NCI-H82 (cell line): ENCODE measurements around the gene MLXIP.

Experiments
- DNase-seq: peaks from one replicate; lab custom pipeline; 2025; lab: John Stamatoyannopoulos, UW

Gene MLXIP

GRCh38 chr12:122126713-122127597, 48.4 kb downstream of the MLXIP start:
- DNase-seq: no peak

DNA sequence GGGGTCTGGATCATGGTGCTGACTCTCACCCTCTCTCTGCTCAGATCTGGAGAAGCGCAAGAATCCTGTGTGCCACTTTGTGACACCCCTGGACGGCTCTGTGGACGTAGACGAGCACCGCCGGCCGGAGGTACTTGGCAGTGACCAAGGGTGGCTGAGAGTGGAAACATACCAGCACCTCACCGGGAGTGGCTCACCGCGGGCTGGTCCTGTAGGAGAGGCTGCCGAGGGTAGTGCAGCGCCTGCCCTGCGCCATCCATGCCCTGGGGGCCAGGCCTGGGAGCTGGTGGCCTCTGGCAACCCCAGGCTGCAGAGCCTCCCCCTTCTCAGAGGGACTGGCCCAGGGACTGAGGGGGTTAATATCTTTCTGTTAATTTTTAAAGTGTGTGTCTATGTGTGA, 49.3 kb downstream of the MLXIP start:
- no peak for DNase-seq

DNA sequence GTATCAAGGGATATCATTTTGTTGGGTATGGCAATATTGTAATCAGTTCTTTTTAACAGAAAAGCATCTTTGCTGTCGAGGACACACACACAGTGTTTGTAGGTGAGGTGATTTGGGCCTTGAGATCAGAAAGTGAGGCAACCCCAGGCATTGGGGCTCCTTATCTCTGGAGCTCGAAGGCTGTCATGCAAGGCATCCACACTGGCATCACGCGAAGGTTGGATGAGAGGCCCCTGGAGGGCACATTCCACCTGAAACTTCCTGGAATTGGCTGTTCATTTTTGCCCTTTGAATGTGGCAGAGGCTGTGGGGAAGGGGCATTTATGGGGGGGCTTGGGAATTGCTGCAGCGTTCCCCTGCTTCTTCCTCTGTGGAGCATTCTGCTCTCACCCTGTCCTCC, 49.9 kb downstream of the MLXIP start:
- DNase-seq: no peak

DNA sequence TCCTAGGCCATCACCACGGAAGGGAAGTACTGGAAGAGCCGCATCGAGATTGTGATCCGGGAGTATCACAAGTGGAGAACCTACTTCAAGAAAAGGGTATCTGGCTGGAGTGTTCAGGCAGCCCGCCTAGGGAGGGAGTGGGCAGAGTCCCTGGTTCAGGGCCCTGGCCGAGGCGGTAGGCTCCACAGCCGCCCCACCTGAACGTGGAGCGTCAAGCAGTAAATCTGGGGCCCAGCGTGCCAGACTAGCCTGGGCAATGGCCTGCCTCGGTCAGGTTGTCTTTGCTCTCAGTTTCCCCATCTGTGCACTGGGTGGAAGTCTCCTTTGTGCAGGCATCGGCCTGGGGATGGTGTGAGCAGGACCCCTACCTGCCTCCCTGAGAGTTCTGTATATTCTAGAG, 50.6 kb downstream of the MLXIP start:
- no peak for DNase-seq

GRCh38 chr12:122130150-122130549, 51.6 kb downstream of the MLXIP start:
- no peak for DNase-seq

GRCh38 chr12:122133192-122133950, 54.8 kb downstream of the MLXIP start:
- no peak for DNase-seq

- DNase-seq: no peak
Observed at GRCh38 chr12:122135437-122136031, 57.0 kb downstream of the MLXIP start.

DNA sequence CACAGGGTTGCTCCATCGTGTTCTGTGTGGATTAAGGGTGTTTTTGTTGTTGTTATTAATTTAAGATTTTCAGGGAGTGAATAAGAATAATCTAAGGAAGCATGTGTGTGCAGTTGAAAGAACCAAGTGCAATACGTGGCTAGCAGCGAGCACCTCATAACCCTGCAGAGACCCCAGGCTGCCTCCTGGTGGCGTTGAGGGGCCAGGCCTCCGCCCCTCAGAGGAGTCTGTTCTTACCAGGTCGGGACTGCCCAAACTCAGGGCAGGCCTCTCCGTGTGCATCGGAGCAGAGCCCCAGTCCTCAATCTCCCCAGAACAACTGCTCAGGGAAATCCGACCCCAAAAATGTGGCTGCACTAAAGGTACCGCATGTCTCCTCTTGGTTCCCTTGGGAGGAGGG, 58.7 kb downstream of the MLXIP start:
- DNase-seq: peak; percentile 34

DNA sequence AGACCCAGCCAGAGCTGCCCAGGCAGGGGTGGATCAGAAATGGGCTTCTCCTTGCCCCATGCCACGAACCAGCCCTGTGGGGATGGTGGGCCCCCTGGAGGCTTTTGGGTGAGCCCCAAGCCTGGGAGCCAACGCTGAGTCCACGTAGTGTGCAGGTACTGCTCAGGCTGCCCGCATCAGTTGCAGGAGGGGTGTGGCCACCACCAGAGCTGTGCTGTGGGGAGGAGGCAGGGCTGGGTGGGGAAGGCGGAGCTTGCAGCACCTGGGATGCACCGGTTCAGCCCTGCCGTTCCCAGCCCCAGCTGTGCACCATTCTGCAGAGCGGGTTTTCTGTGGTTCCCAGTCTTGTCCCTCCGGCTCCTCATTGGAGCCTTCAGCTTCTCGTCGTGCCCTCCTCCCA, 59.1 kb downstream of the MLXIP start:
- peak; percentile 19 for DNase-seq

DNA sequence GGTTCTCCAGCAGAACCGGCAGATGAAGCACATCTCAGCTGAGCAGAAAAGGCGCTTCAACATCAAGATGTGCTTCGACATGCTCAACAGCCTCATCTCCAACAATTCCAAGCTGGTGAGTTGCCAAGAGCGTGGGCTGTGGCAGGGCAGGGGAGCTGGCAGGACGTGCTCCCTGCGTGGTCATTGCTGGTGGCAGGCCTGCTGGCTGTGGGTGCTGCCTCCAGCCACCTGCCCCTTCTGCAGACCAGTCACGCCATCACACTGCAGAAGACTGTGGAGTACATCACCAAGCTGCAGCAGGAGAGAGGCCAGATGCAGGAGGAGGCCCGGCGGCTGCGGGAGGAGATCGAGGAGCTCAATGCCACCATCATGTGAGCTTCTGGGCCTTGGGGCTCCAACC, 59.6 kb downstream of the MLXIP start:
- no peak for DNase-seq

GRCh38 chr12:122138616-122139015, 60.1 kb downstream of the MLXIP start:
- no peak for DNase-seq

DNA sequence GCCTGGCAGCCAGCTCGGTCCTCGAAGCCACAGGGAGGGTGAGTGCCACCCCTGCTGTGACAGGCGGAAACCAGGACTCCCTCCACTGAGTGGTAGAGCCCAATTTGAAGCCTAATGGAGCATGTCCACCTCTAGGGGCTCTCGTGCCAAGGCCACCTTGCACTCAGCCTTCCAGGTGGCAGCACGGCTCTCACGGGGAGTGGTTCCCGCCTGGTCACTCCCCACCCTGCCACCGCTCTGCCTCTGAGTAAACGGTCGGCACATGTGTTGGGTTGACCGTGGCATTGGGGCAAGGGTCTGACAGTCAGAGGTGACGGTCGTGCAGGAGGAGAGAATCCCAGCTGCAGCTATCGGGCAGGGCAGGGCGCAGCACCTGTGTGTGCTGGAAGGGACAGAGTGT, 60.7 kb downstream of the MLXIP start:
- no peak for DNase-seq

- no peak for DNase-seq
Observed at GRCh38 chr12:122139941-122140340, 61.4 kb downstream of the MLXIP start.

GRCh38 chr12:122140467-122141257, 62.1 kb downstream of the MLXIP start:
- DNase-seq: no peak

GRCh38 chr12:122141911-122142725, 63.6 kb downstream of the MLXIP start:
- no peak for DNase-seq

DNA sequence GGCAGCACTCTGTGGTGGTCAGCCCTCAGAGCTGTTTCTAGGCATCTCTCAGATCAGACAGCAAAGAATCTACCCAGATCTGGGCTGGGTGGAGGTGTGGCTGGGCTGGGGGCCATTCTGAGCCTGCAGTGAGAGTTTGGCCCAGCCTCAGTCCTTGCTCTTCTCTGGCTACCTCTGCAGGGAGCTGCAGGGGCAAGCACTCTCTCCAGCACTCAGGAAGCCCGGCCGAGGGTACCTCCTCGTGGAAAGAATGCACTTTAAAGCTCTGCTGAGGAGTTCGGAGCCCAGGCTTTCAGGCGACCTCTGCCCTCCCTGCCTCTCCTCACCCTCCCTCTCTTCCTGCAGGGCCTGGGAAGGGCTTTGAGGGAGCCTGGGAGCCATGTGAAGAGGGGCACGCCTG, 64.3 kb downstream of the MLXIP start:
- DNase-seq: no peak

GRCh38 chr12:122144885-122145284, 66.3 kb downstream of the MLXIP start:
- DNase-seq: no peak

DNA sequence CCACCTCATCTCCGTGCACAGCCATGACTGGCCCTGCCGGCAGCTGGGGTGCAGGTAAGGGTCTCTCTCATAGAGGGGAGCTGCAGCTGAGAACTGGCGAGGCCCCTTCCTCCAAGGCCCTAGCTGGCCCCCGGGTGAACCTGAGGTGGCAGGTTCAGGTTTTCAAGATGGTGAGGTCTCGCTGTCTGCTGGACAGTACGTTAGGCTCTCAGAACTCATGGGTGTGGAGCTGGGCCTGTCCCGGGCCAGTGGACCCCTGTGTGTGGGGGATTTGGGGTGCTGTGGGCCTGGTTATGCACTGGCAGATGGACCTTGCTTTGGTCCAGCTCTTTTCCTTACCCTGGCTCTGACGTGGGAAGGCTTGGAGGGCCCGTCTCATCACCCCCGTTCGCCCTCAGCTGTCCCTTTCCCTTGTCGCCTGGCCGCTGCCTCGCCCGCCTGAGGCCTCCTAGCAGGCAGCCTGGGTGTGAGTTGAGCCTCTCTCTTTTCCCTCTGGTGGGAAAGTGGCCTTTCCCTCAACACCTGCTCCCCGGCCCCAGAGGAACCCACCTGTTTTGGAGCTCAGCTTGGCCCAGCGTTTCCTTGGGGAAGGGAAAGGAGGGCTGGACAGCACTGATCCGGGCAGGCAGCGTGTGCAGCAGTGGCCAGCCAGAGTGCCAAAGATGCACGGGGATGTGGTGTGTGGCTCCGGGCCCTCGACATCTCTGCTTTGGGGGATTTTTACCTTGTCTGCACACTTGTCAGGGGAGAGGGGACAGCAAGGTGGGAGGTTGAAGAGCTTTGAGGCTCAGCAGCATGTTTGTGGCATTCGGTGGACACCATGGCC, 67.2 kb downstream of the MLXIP start:
- no peak for DNase-seq

- no peak for DNase-seq
Observed at GRCh38 chr12:122147514-122148290, 69.1 kb downstream of the MLXIP start.

DNA sequence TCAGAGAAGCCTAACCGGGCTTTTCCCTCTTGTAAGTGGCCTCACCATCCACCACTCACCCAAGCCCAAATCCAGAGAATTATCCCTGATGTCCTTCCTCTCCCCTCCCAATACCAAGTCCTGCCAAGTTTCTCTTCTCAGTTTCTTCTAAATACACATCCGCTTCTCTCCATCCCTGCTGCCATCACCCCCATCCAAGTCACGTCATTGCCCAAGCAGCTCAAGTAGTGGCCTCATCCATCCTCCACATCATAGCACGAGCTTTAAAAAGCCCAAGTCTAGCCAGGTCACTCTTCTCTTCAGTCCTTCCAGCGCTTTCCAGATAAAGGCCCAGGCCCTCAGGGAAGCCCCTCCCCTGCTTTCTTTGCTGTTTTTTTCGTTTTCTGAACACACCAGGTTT, 70.1 kb downstream of the MLXIP start:
- no peak for DNase-seq
